K562 (cell line): ENCODE data around the gene MBOAT7. TPM values are rescaled to one million over a fixed set of nuclear protein-coding genes. Genes with fewer than 3 reads are reported as not detected.
A peak's percentile ranks its signal among the peaks of the same experiment; 100 is the strongest.

Experiments
- BRF1 ChIP-seq: IDR thresholded peaks from 3 replicates; pipeline ENCODE4 v1.6.1; 2011; ENCODE audit warnings: borderline replicate concordance, mild to moderate bottlenecking; ENCODE audit not compliant: insufficient read length; ENCODE audit errors: extremely low read depth
- DNMT1 ChIP-seq: fragments of 450-650 bp; IDR thresholded peaks from 2 replicates; pipeline ENCODE4 v1.6.1; 2016; ENCODE audit warnings: antibody characterized with exemption, mild to moderate bottlenecking
- FOXK1 ChIP-seq: sonication (generic); formaldehyde crosslinking; IDR thresholded peaks from 2 replicates; pipeline ENCODE4 v1.8.0; 2022; ENCODE audit warnings: missing genetic modification reagents, mild to moderate bottlenecking, borderline replicate concordance
- LCOR ChIP-seq: sonication (generic); formaldehyde crosslinking; IDR thresholded peaks from 2 replicates; pipeline ENCODE4 v1.8.0; 2022; ENCODE audit warnings: mild to moderate bottlenecking, missing genetic modification reagents
- LEF1 ChIP-seq: fragments of 450-650 bp; IDR thresholded peaks from 2 replicates; pipeline ENCODE4 v1.6.1; 2016; ENCODE audit warnings: mild to moderate bottlenecking
- NFATC3 ChIP-seq: fragments of 450-650 bp; IDR thresholded peaks from 2 replicates; pipeline ENCODE4 v1.6.1; 2017; ENCODE audit warnings: mild to moderate bottlenecking
- PHB ChIP-seq: fragments of 250-450 bp; sonication (Bioruptor Pico); IDR thresholded peaks from 2 replicates; pipeline ENCODE4 v1.5.0; 2021
- PHB2 ChIP-seq: fragments of 450-650 bp; IDR thresholded peaks from 2 replicates; pipeline ENCODE4 v1.6.1; 2017; ENCODE audit warnings: low read depth
- POLR3G ChIP-seq: IDR thresholded peaks from 2 replicates; pipeline ENCODE4 v1.6.1; 2011; ENCODE audit not compliant: insufficient read length, insufficient replicate concordance; ENCODE audit errors: extremely low read depth
- POU5F1 ChIP-seq: fragments of 150-350 bp; IDR thresholded peaks from 2 replicates; pipeline ENCODE4 v1.6.1; 2014; ENCODE audit warnings: borderline replicate concordance, low read length, low read depth, mild to moderate bottlenecking; ENCODE audit not compliant: partially characterized antibody
- SIN3A ChIP-seq, 2 experiments: fragments of 150-350 bp in 1 of 2; IDR thresholded peaks; 2 replicates each; pipeline ENCODE4 v1.6.1; 2011 to 2016; ENCODE audit warnings: borderline replicate concordance in 2 of 2, low read depth in 2 of 2, low read length in 2 of 2, mild to moderate bottlenecking in 2 of 2, moderate library complexity in 2 of 2; ENCODE audit not compliant: control insufficient read depth in 1 of 2
- SIRT6 ChIP-seq: IDR thresholded peaks from one replicate; pipeline ENCODE4 v1.6.1; 2012; ENCODE audit warnings: low read depth, mild to moderate bottlenecking, control low read depth, inconsistent platforms, low read length, moderate library complexity
- ZBTB7A ChIP-seq: IDR thresholded peaks from 2 replicates; pipeline ENCODE4 v1.6.1; 2011; ENCODE audit warnings: low read depth, mild to moderate bottlenecking, low read length, moderate library complexity, borderline replicate concordance; ENCODE audit not compliant: control insufficient read depth
- ZNF146 ChIP-seq: IDR thresholded peaks from one replicate; pipeline ENCODE4 v1.6.1; 2018; ENCODE audit warnings: missing compliant biosample characterization; ENCODE audit not compliant: unreplicated experiment
- ZNF239 ChIP-seq: fragments of 250-450 bp; sonication (Bioruptor Pico); IDR thresholded peaks from 2 replicates; pipeline ENCODE4 v1.4.0; 2020; ENCODE audit warnings: mild to moderate bottlenecking
- ZNF644 ChIP-seq: fragments of 200-800 bp; sonication (Bioruptor generic); IDR thresholded peaks from 2 replicates; pipeline ENCODE4 v1.6.1; 2016; ENCODE audit warnings: low read depth, missing genetic modification characterization, missing compliant biosample characterization
- ZNF75A ChIP-seq: fragments of 450-650 bp; formaldehyde crosslinking; IDR thresholded peaks from 2 replicates; pipeline ENCODE4 v1.4.0; 2020; ENCODE audit warnings: mild to moderate bottlenecking
- polyA plus RNA-seq, 8 experiments: library from polyadenylated mRNA; depleted of rRNA in 4 of 8; stranded (reverse) in 5 of 8; unstranded in 3 of 8; fragments of >200 nt; fragmentation: Nextera tagmentation in 2 of 8; fragmentation: Illumina TruSeq in 1 of 8; extraction: Ambion mirVana in 2 of 8; extraction: Trizol in 1 of 8; gene quantifications; 2 replicates each; pipeline versions ENCODE4 v1.2.1 to v1.2.3, GENCODE V29; 2011 to 2014; ENCODE audit warnings: inconsistent platforms in 1 of 8, missing spikeins in 1 of 8
- total RNA-seq, 7 experiments: library from RNA; depleted of rRNA in 6 of 7; stranded (reverse); fragments of >200 nt in 6 of 7; fragmentation: Illumina TruSeq in 2 of 7; extraction: Trizol in 2 of 7; gene quantifications; 2 replicates each; pipeline versions ENCODE4 v1.2.1 to v1.2.3, GENCODE V29; 2011 to 2021; ENCODE audit warnings: low replicate concordance in 1 of 7
- TF ChIP-seq, protein P1 (sequence below): sonication (generic); formaldehyde crosslinking; IDR thresholded peaks from 2 replicates; pipeline ENCODE4 v1.8.0; 2022; ENCODE audit warnings: mild to moderate bottlenecking, low read depth, missing genetic modification reagents
- TF ChIP-seq, protein P2 (sequence below): fragments of 250-450 bp; sonication (Bioruptor Pico); IDR thresholded peaks from 2 replicates; pipeline ENCODE4 v1.8.0; 2021; ENCODE audit warnings: moderate library complexity, mild to moderate bottlenecking, inconsistent platforms
- TF ChIP-seq, protein P3 (sequence below): fragments of 250-450 bp; sonication (Bioruptor Pico); IDR thresholded peaks from 2 replicates; pipeline ENCODE4 v1.4.0; 2020; ENCODE audit warnings: mild to moderate bottlenecking, moderate library complexity

The MBOAT7 gene
- total and polyA plus RNA-seq, 9 of the 15 experiments (the other 6 are each of a cell fraction or from before 2014, with no cell fraction given), result 1.4 to 153 (median 56.1) TPM

DNA sequence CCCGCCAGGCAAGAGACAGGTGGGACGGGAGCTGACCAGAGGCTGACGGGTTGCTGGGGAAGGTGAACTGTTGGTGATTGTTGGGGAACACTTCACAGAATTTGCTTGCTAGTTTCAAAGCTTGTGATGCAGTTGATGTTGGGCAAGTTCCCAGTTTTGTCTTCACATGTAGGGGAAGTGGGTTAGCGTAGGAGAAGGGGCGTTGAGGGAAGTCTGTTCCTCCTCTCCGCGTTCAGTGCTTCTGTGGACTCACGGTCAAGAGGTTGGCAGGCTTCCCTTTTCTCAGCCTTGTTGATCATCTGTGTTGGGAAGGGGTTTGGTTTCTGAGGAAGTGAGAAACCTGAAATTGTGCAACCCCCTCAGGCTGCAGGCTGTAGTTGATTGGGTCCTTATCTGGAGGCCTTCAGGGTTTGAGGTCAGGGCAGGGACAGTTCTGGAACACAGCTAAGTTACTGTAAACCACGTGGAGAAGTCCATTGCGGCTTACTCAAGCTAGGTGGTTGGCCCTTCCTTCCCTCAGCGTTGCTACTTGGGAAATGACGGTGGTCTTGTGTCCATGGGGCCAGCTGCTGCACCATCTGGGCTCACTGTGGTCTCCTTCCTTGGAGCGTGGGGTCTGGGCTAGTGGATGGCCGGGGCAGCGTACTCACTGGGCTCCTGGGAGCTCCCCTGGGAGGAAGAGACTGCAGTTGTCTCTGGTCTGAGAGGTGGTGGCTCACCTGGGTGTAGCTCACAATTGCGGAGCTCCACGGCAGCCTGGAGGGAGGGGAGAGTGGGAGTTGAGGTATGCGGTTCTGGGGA, 18.8 kb upstream of the MBOAT7 start (continued):
- TF ChIP-seq LCOR (CRISPR knock-in tag) (peak; percentile 60; the same call in 1 of the 2 replicates), POLR3G (no peak), ZBTB7A (peak; percentile 82), FOXK1 (CRISPR knock-in tag) (peak; percentile 93), ZNF75A (CRISPR knock-in tag) (0 out of 2 replicates have a peak, but pooled peaks have one; percentile 28), DNMT1 (peak; percentile 35; the same call in 1 of the 2 replicates), SIRT6 (peak; percentile 65), NFATC3 (no peak), BRF1 (no peak), SIN3A (IDR thresholded peaks at IDR 0.05; ENCODE audit: borderline replicate concordance in 2 of 2, control insufficient read depth in 1 of 2, low read depth in 2 of 2, low read length in 2 of 2) (peak; percentile 55 to 72; a peak in 2 of 4 replicates), ZNF644 (tag) (peak; percentile 65; the same call in 1 of the 2 replicates), POU5F1 (no peak), LEF1 (peak; percentile 85), PHB2 (0 out of 2 replicates have a peak, but pooled peaks have one; percentile 21), ZNF146 (CRISPR knock-in tag) (no peak), PHB (CRISPR knock-in tag) (no peak), ZNF239 (CRISPR knock-in tag) (peak; percentile 16; the same call in 1 of the 2 replicates)
- TF ChIP-seq, protein P1, sequence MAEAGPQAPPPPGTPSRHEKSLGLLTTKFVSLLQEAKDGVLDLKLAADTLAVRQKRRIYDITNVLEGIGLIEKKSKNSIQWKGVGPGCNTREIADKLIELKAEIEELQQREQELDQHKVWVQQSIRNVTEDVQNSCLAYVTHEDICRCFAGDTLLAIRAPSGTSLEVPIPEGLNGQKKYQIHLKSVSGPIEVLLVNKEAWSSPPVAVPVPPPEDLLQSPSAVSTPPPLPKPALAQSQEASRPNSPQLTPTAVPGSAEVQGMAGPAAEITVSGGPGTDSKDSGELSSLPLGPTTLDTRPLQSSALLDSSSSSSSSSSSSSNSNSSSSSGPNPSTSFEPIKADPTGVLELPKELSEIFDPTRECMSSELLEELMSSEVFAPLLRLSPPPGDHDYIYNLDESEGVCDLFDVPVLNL (CRISPR knock-in tag), result no peak
- TF ChIP-seq, protein P2, sequence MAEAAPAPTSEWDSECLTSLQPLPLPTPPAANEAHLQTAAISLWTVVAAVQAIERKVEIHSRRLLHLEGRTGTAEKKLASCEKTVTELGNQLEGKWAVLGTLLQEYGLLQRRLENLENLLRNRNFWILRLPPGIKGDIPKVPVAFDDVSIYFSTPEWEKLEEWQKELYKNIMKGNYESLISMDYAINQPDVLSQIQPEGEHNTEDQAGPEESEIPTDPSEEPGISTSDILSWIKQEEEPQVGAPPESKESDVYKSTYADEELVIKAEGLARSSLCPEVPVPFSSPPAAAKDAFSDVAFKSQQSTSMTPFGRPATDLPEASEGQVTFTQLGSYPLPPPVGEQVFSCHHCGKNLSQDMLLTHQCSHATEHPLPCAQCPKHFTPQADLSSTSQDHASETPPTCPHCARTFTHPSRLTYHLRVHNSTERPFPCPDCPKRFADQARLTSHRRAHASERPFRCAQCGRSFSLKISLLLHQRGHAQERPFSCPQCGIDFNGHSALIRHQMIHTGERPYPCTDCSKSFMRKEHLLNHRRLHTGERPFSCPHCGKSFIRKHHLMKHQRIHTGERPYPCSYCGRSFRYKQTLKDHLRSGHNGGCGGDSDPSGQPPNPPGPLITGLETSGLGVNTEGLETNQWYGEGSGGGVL, result no peak
- TF ChIP-seq, protein P3, sequence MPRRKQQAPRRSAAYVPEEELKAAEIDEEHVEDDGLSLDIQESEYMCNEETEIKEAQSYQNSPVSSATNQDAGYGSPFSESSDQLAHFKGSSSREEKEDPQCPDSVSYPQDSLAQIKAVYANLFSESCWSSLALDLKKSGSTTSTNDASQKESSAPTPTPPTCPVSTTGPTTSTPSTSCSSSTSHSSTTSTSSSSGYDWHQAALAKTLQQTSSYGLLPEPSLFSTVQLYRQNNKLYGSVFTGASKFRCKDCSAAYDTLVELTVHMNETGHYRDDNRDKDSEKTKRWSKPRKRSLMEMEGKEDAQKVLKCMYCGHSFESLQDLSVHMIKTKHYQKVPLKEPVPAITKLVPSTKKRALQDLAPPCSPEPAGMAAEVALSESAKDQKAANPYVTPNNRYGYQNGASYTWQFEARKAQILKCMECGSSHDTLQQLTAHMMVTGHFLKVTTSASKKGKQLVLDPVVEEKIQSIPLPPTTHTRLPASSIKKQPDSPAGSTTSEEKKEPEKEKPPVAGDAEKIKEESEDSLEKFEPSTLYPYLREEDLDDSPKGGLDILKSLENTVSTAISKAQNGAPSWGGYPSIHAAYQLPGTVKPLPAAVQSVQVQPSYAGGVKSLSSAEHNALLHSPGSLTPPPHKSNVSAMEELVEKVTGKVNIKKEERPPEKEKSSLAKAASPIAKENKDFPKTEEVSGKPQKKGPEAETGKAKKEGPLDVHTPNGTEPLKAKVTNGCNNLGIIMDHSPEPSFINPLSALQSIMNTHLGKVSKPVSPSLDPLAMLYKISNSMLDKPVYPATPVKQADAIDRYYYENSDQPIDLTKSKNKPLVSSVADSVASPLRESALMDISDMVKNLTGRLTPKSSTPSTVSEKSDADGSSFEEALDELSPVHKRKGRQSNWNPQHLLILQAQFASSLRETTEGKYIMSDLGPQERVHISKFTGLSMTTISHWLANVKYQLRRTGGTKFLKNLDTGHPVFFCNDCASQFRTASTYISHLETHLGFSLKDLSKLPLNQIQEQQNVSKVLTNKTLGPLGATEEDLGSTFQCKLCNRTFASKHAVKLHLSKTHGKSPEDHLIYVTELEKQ (CRISPR knock-in tag), result no peak; the same call in 1 of the 2 replicates
